Panc1 (cell line): ENCODE data around the gene RASAL1. TPM values are rescaled to one million over a fixed set of nuclear protein-coding genes. Genes with fewer than 3 reads are reported as not detected.
A peak's percentile ranks its signal among the peaks of the same experiment; 100 is the strongest.

Experiments used
- ATAC-seq: fragments of 200-7000 bp; cut with Tn5 transposase; 2 replicates; pipeline ENCODE4 v1.9.1; 2020; ENCODE audit warnings: mild to moderate bottlenecking, moderate library complexity
- Bru-seq: library from RNA; stranded (reverse); fragments of 400-500 nt; gene quantifications from one replicate; lab custom pipeline; 2021; lab: Mats Ljungman, UMichigan
- BruChase-seq, 2 experiments: library from RNA; stranded (reverse); fragments of 400-500 nt; gene quantifications; one replicate each; lab custom pipeline; 2021; lab: Mats Ljungman, UMichigan
- BruUV-seq: library from RNA; stranded (reverse); fragments of 400-500 nt; replicated peaks from 2 replicates; lab custom pipeline; 2021; lab: Mats Ljungman, UMichigan
- CTCF ChIA-PET: fragments of 300-600 bp; sonication (Branson Sonifier 250); formaldehyde crosslinking; loops from one replicate; lab custom pipeline; 2022; ENCODE audit warnings: antibody characterized with exemption; lab: Charles Lee
- POLR2A ChIA-PET: fragments of 300-600 bp; sonication (Branson Sonifier 250); formaldehyde crosslinking; loops from one replicate; lab custom pipeline; 2022; ENCODE audit warnings: antibody characterized with exemption; lab: Charles Lee
- DNase-seq: peaks from one replicate; pipeline ENCODE4 v3.0.0-alpha.2; 2010; ENCODE audit warnings: low read depth, low spot score
- H3K27ac ChIP-seq: 2 replicates; pipeline ENCODE4 v1.5.1; 2011; ENCODE audit warnings: mild to moderate bottlenecking, low read length, inconsistent platforms
- H3K27me3 ChIP-seq: fragments of 200-500 bp; sonication (Bioruptor generic); 2 replicates; pipeline ENCODE4 v1.6.0; 2014; ENCODE audit warnings: low read length, inconsistent platforms; ENCODE audit not compliant: control insufficient read depth, insufficient read depth
- H3K36me3 ChIP-seq: fragments of 200-500 bp; sonication (Bioruptor generic); 2 replicates; pipeline ENCODE4 v1.5.1; 2014; ENCODE audit warnings: inconsistent platforms, mild to moderate bottlenecking, low read length, moderate library complexity; ENCODE audit not compliant: control insufficient read depth, insufficient read depth
- H3K4me1 ChIP-seq: 2 replicates; pipeline ENCODE4 v1.5.1; 2011; ENCODE audit warnings: inconsistent platforms, mild to moderate bottlenecking, low read length, moderate library complexity; ENCODE audit not compliant: control insufficient read depth, insufficient read depth
- H3K4me3 ChIP-seq, 2 experiments: 2 replicates each; pipeline ENCODE4 v1.5.1; 2011 to 2012; ENCODE audit warnings: low read depth in 2 of 2, low read length in 2 of 2, mild to moderate bottlenecking in 2 of 2, inconsistent platforms in 1 of 2, moderate library complexity in 1 of 2
- H3K9me3 ChIP-seq: fragments of 200-500 bp; sonication (Bioruptor generic); 2 replicates; pipeline ENCODE4 v1.5.1; 2014; ENCODE audit warnings: low read depth, mild to moderate bottlenecking, inconsistent platforms, low read length, moderate library complexity; ENCODE audit not compliant: control insufficient read depth, insufficient read depth
- CTCF ChIP-seq: fragments of 450-650 bp; IDR thresholded peaks from 2 replicates; pipeline ENCODE4 v1.5.1; 2017; ENCODE audit warnings: mild to moderate bottlenecking
- POLR2AphosphoS5 ChIP-seq: IDR thresholded peaks from 2 replicates; pipeline ENCODE4 v1.6.1; 2012; ENCODE audit warnings: mild to moderate bottlenecking, low read depth, low read length, moderate library complexity
- REST ChIP-seq, 2 experiments: IDR thresholded peaks; 2 replicates each; pipeline ENCODE4 v1.6.1; 2011 to 2012; ENCODE audit warnings: low read depth in 2 of 2, control low read depth in 1 of 2, low read length in 1 of 2, mild to moderate bottlenecking in 1 of 2, moderate library complexity in 1 of 2; ENCODE audit not compliant: insufficient read depth in 1 of 2
- SIN3A ChIP-seq: IDR thresholded peaks from 2 replicates; pipeline ENCODE4 v1.6.1; 2012; ENCODE audit warnings: low read depth, mild to moderate bottlenecking, low read length, moderate library complexity, borderline replicate concordance; ENCODE audit not compliant: insufficient read depth
- TCF7L2 ChIP-seq: IDR thresholded peaks from 2 replicates; pipeline ENCODE4 v1.6.1; 2011; ENCODE audit warnings: mild to moderate bottlenecking, low read depth, low read length, inconsistent platforms
- in situ Hi-C: cut with HindIII; loops from 2 replicates; pipeline ENCODE4 v1.10.0; 2016; ENCODE audit warnings: low sequenced_read_pairs, low pct_unique_long_range_greater_than_20kb
- intact Hi-C: fragments of 100-400 bp; cut with micrococcal nuclease; formaldehyde crosslinking; loops from one replicate; pipeline ENCODE4 v1.10.0; 2022; ENCODE audit not compliant: unreplicated experiment
- long read RNA-seq: library from polyadenylated mRNA; unstranded; transcript quantifications from one replicate; pipeline ENCODE4 v2.0.0, GENCODE V29; 2021; ENCODE audit not compliant: unreplicated experiment
- polyA plus RNA-seq: library from polyadenylated mRNA; unstranded; fragments of >200 nt; gene quantifications from one replicate; pipeline ENCODE4 v1.2.1, GENCODE V29; 2012; ENCODE audit warnings: missing spikeins; ENCODE audit not compliant: insufficient read length
- total RNA-seq: library from RNA; stranded (reverse); gene quantifications from one replicate; pipeline ENCODE4 v1.2.1, GENCODE V29; 2021; ENCODE audit not compliant: unreplicated experiment

RASAL1 gene
- total RNA-seq = 0.28 TPM
- 0.27 TPM for polyA plus RNA-seq
- percentile 14 among the genes with signal in this experiment for Bru-seq, nascent RNA
- percentile 17 among the genes with signal in this experiment for BruChase-seq, experiment 1, labeled RNA remaining after a 2-hour chase
- percentile 17 among the genes with signal in this experiment for BruChase-seq, experiment 2, labeled RNA remaining after a 6-hour chase
- long read RNA-seq = 0 reads

- Histone ChIP-seq H3K4me3 (peak within 1 kb of the TSS; percentile 26 to 41), H3K36me3 (no peaks in the 10 kb centered on the region), H3K27ac (no peak within 1 kb of the TSS), H3K9me3 (no peaks in the 10 kb centered on the region), H3K4me1 (peaks cover 4% of the 10 kb centered on the region), H3K27me3 (no peaks in the 10 kb centered on the region)
- ChIA-PET POLR2A (interaction anchor here (0.9 kb wide), 1 partner anchor 74 kb away, joined by 4 read pairs; no protein-coding TSS in a partner anchor), CTCF (interaction anchor here (0.5 to 1.9 kb wide), 3 partner anchors 17 to 198 kb away, joined by 3 to 5 read pairs (median 4); no protein-coding TSS in a partner anchor)
- BruUV-seq = no TSS peak
- in situ Hi-C loops = no loop called here
- intact Hi-C loops = no loop called here
- no peak for TF ChIP-seq SIN3A
- no peak for TF ChIP-seq REST (IDR thresholded peaks at IDR 0.05; ENCODE audit: insufficient read depth in 1 of 2, low read depth in 2 of 2, low read length in 1 of 2)
- TF ChIP-seq TCF7L2 = no peak
- TF ChIP-seq CTCF = peak; percentile 92
- no peak for TF ChIP-seq POLR2AphosphoS5
- DNase-seq = no peak
- peak; percentile 86 for ATAC-seq
Measured at GRCh38 chr12:113135178-113136127, at the start of gene RASAL1. TSS of gene RASAL1 (minus strand) at chr12:113135761. CDS start at chr12:113135462, 299 bp downstream.

- in situ Hi-C loops = no loop called here
- H3K27me3 ChIP-seq = no peaks in the 10 kb centered on the region
- ChIA-PET POLR2A (no interaction called here), CTCF (interaction anchor here (0.9 kb wide), 1 partner anchor 277 kb away, joined by 4 read pairs; no protein-coding TSS in a partner anchor)
- DNase-seq (no peak), ATAC-seq (peak; percentile 94)
- no peaks in the 10 kb centered on the region for H3K9me3 ChIP-seq
- BruUV-seq = TSS peak; percentile 71
- TF ChIP-seq CTCF = no peak
- 0 out of 2 replicates have a peak, but pooled peaks have one; percentile 77 for TF ChIP-seq SIN3A
- intact Hi-C loops = no loop called here
- H3K27ac ChIP-seq = peak overlapping the region; percentile 77
- H3K36me3 ChIP-seq = peaks cover 14% of the 10 kb centered on the region
- H3K4me3 ChIP-seq = peak overlapping the region; percentile 78 to 84
- peaks cover 14% of the 10 kb centered on the region for H3K4me1 ChIP-seq
Measured at GRCh38 chr12:113184900-113185179, 49.3 kb upstream of the RASAL1 start.
